CD4-positive, alpha-beta T cell (primary cell): ENCODE data around the gene NUDCD3. TPM values are rescaled to one million over a fixed set of nuclear protein-coding genes. Genes with fewer than 3 reads are reported as not detected.

ENCODE experiments used
- ATAC-seq: fragments of 200-7000 bp; cut with Tn5 transposase; one replicate; pipeline ENCODE4 v1.10.0; 2022; ENCODE audit warnings: mild to moderate bottlenecking; ENCODE audit not compliant: poor library complexity
- CTCF ChIA-PET: fragments of 350-600 bp; sonication (Branson Sonifier 250); formaldehyde crosslinking; loops from one replicate; lab custom pipeline; 2021; ENCODE audit warnings: antibody characterized with exemption, inconsistent platforms; lab: Charles Lee
- POLR2A ChIA-PET: fragments of 350-600 bp; sonication (Branson Sonifier 250); formaldehyde crosslinking; loops from one replicate; lab custom pipeline; 2021; ENCODE audit warnings: antibody characterized with exemption, inconsistent platforms; lab: Charles Lee
- DNase-seq, 14 experiments: peaks; one replicate each; pipeline ENCODE4 v3.0.0-alpha.2; 2013 to 2020; ENCODE audit warnings: mixed read lengths in 2 of 14
- H3K27ac ChIP-seq, 2 donors: one replicate each; pipeline versions ENCODE4 v1.5.1 to v1.7.0; 2013; ENCODE audit warnings: low read length in 2 of 2, low read depth in 1 of 2, mild to moderate bottlenecking in 1 of 2
- H3K27me3 ChIP-seq, 2 experiments: 1 replicate in 1 of 2; 2 replicates in 1 of 2; pipeline versions ENCODE4 v1.6.1 to v1.7.0; 2013; ENCODE audit warnings: low read length in 2 of 2, control low read depth in 1 of 2, mild to moderate bottlenecking in 1 of 2, moderate library complexity in 1 of 2; ENCODE audit not compliant: insufficient read depth in 2 of 2, control insufficient read depth in 1 of 2
- H3K36me3 ChIP-seq: one replicate; pipeline ENCODE4 v1.6.1; 2013; ENCODE audit warnings: low read length, control low read depth; ENCODE audit not compliant: insufficient read depth
- H3K4me1 ChIP-seq: one replicate; pipeline ENCODE4 v1.6.1; 2013; ENCODE audit warnings: low read length, control low read depth; ENCODE audit not compliant: insufficient read depth
- H3K4me3 ChIP-seq: one replicate; pipeline ENCODE4 v1.5.1; 2013; ENCODE audit warnings: mild to moderate bottlenecking, low read length, moderate library complexity
- H3K9me3 ChIP-seq, 2 experiments: 1 replicate in 1 of 2; 2 replicates in 1 of 2; pipeline versions ENCODE4 v1.6.1 to v1.7.0; 2013; ENCODE audit warnings: low read length in 2 of 2, mild to moderate bottlenecking in 2 of 2, control low read depth in 1 of 2, moderate library complexity in 1 of 2; ENCODE audit not compliant: control insufficient read depth in 1 of 2, insufficient read depth in 1 of 2
- H3K27ac Mint-ChIP-seq: one replicate; pipeline ENCODE4 v1.8.0; 2020; ENCODE audit warnings: mixed read lengths
- H3K27me3 Mint-ChIP-seq: one replicate; pipeline ENCODE4 v1.8.0; 2021; ENCODE audit warnings: mixed read lengths
- H3K36me3 Mint-ChIP-seq: one replicate; pipeline ENCODE4 v1.8.0; 2021; ENCODE audit warnings: low read depth, mixed read lengths
- H3K4me1 Mint-ChIP-seq: one replicate; pipeline ENCODE4 v1.8.0; 2021; ENCODE audit warnings: low read depth, mixed read lengths
- H3K4me3 Mint-ChIP-seq: one replicate; pipeline ENCODE4 v1.8.0; 2020; ENCODE audit warnings: mild to moderate bottlenecking, mixed read lengths
- H3K9me3 Mint-ChIP-seq: one replicate; pipeline ENCODE4 v1.8.0; 2020; ENCODE audit warnings: mixed read lengths
- intact Hi-C, 2 experiments: fragments of 100-400 bp; cut with DNase I in 1 of 2; cut with micrococcal nuclease in 1 of 2; formaldehyde crosslinking; loops; one replicate each; pipeline versions ENCODE4 v1.15.1 to v1.9.0; 2023 to 2025; cut with DNase I, micrococcal nuclease
- total RNA-seq, 174 experiments: library from RNA in 2 of 174; stranded (reverse) in 2 of 174; gene quantifications; one replicate each; pipeline ENCODE4 v1.2.3 and lab custom pipeline; 2021 to 2026
- TF ChIP-seq, protein P1 (sequence below): fragments of 200-600 bp; IDR thresholded peaks from one replicate; pipeline ENCODE4 v1.8.0; 2022; ENCODE audit warnings: antibody characterized with exemption, mild to moderate bottlenecking

NUDCD3 gene
- total RNA-seq, 2 experiments from 2014 or later: 56.6 to 60.6 TPM

DNA sequence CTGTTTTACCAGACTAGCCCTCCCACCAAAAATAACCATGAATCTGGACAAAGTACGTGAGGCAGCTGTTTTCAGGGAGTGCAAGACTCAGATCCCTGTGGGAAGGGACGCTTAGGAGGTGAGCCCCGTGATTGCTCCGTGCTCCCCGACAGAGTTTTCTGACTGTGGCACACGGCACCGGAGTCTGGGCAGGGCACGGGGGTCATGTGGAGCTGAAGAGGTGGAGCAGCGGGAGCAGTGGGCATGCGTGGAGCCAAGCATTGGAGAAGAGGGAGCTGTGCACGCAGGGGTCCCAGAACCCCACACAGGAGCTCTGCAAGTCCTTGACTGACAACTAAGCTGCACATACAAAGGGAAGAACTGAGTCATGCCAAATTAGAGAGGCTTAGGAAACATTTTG, 154.0 kb downstream of the NUDCD3 start:
- intact Hi-C loops: no loop called here
- Histone ChIP-seq H3K27me3 (peaks cover 0 to 3% of the 10 kb centered on the region in 2 experiments), H3K27ac (no peak overlapping the region), H3K36me3 (no peaks in the 10 kb centered on the region), H3K4me3 (no peak overlapping the region), H3K4me1 (no peaks in the 10 kb centered on the region), H3K9me3 (peaks cover 7 to 16% of the 10 kb centered on the region in 2 experiments)
- peaks cover 7% of the 10 kb centered on the region for H3K9me3 Mint-ChIP-seq
- H3K27ac Mint-ChIP-seq: no peak overlapping the region
- ChIA-PET POLR2A (no interaction called here), CTCF (no interaction called here)
- DNase-seq (no peak), ATAC-seq (no peak)
- H3K4me3 Mint-ChIP-seq: no peak overlapping the region
- TF ChIP-seq, protein P1, sequence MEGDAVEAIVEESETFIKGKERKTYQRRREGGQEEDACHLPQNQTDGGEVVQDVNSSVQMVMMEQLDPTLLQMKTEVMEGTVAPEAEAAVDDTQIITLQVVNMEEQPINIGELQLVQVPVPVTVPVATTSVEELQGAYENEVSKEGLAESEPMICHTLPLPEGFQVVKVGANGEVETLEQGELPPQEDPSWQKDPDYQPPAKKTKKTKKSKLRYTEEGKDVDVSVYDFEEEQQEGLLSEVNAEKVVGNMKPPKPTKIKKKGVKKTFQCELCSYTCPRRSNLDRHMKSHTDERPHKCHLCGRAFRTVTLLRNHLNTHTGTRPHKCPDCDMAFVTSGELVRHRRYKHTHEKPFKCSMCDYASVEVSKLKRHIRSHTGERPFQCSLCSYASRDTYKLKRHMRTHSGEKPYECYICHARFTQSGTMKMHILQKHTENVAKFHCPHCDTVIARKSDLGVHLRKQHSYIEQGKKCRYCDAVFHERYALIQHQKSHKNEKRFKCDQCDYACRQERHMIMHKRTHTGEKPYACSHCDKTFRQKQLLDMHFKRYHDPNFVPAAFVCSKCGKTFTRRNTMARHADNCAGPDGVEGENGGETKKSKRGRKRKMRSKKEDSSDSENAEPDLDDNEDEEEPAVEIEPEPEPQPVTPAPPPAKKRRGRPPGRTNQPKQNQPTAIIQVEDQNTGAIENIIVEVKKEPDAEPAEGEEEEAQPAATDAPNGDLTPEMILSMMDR: no peak
- H3K27me3 Mint-ChIP-seq: peaks cover 6% of the 10 kb centered on the region
- H3K36me3 Mint-ChIP-seq: no peaks in the 10 kb centered on the region
- H3K4me1 Mint-ChIP-seq: no peaks in the 10 kb centered on the region

DNA sequence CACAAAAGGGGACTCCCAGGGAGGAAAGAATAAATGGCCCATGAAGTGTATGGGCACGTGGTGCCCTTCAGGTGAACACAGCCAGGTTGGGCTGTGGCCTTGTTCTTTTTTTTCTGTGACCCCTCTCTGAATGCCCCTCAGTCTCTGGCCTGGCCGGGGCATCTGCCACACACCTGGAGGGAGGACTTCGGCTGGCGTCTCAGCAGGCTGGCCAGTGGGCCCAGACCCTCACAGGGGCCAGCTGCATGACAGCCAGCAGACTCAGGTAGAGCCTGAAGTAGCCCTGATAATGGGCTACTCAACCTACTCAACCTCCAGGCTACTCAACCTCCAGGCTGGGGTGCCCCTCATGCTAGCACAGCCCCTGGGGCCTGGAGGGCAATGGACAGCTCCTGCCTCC, 155.3 kb downstream of the NUDCD3 start:
- TF ChIP-seq, protein P1: no peak
- peaks cover 7% of the 10 kb centered on the region for H3K9me3 Mint-ChIP-seq
- Histone ChIP-seq H3K27ac (no peak overlapping the region), H3K27me3 (peaks cover 0 to 3% of the 10 kb centered on the region in 2 experiments), H3K4me1 (no peaks in the 10 kb centered on the region), H3K4me3 (no peak overlapping the region), H3K9me3 (peaks cover 7 to 16% of the 10 kb centered on the region in 2 experiments), H3K36me3 (no peaks in the 10 kb centered on the region)
- ATAC-seq: no peak
- intact Hi-C loops: no loop called here
- H3K36me3 Mint-ChIP-seq: no peaks in the 10 kb centered on the region
- ChIA-PET POLR2A (no interaction called here), CTCF (no interaction called here)
- no peak overlapping the region for H3K4me3 Mint-ChIP-seq
- H3K27ac Mint-ChIP-seq: no peak overlapping the region
- no peaks in the 10 kb centered on the region for H3K4me1 Mint-ChIP-seq
- H3K27me3 Mint-ChIP-seq: peaks cover 6% of the 10 kb centered on the region
- no peak for DNase-seq

DNA sequence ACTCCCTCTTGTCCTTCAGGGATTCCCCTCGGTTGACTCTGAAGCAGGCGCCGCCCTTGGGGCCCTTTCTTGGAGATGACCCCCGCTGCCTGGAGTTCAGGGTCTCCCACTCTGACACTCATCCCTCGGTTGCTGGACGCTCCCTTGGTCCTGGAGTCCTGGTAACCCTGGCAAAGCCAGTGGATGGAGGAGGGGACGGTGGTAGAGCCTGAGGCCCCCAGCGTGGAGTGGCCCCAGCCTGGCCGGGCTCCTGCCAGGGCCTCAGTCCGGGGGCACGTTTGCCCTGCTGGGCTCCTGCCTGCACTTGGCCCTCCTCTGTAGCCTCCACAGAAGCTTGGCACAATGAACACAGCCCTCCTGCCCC, 155.7 kb downstream of the NUDCD3 start:
- no peak for DNase-seq
- TF ChIP-seq, protein P1: no peak
- Mint-ChIP-seq H3K4me3 (no peak overlapping the region), H3K9me3 (peaks cover 7% of the 10 kb centered on the region), H3K4me1 (no peaks in the 10 kb centered on the region), H3K27ac (no peak overlapping the region), H3K27me3 (peaks cover 6% of the 10 kb centered on the region), H3K36me3 (no peaks in the 10 kb centered on the region)
- POLR2A ChIA-PET: no interaction called here
- H3K36me3 ChIP-seq: no peaks in the 10 kb centered on the region
- intact Hi-C loops: no loop called here
- CTCF ChIA-PET: no interaction called here
- H3K4me1 ChIP-seq: no peaks in the 10 kb centered on the region
- peaks cover 7 to 16% of the 10 kb centered on the region in 2 experiments for H3K9me3 ChIP-seq
- peaks cover 0 to 3% of the 10 kb centered on the region in 2 experiments for H3K27me3 ChIP-seq
- H3K4me3 ChIP-seq: no peak overlapping the region
- H3K27ac ChIP-seq: no peak overlapping the region
- no peak for ATAC-seq
